Astrocyte (in vitro differentiated cells and primary cell): Measurements from ENCODE around the gene FTO. TPM values are rescaled to one million over a fixed set of nuclear protein-coding genes. Genes with fewer than 3 reads are reported as not detected.

Experiments used
- DNase-seq: peaks from one replicate; pipeline ENCODE4 v3.0.0-alpha.2; 2010; ENCODE audit warnings: low read depth
- FAIRE-seq: peaks from 2 replicates; lab custom pipeline; 2011; peaks lifted over from hg19 to GRCh38; lab: Jason Lieb, UNC
- H2AFZ ChIP-seq: 2 replicates; pipeline ENCODE4 v1.6.0; 2012; ENCODE audit warnings: low read depth, low read length, inconsistent platforms
- H3K27ac ChIP-seq: 2 replicates; pipeline ENCODE4 v1.5.1; 2011; ENCODE audit warnings: low read depth, low read length, inconsistent platforms
- H3K27me3 ChIP-seq: 2 replicates; pipeline ENCODE4 v1.6.0; 2011; ENCODE audit warnings: low read length, inconsistent platforms; ENCODE audit not compliant: insufficient read depth
- H3K36me3 ChIP-seq: 2 replicates; pipeline ENCODE4 v1.5.1; 2011; ENCODE audit warnings: low read length, inconsistent platforms; ENCODE audit not compliant: insufficient read depth
- H3K4me1 ChIP-seq: 2 replicates; pipeline ENCODE4 v1.5.1; 2011; ENCODE audit warnings: low read length, inconsistent platforms; ENCODE audit not compliant: insufficient read depth
- H3K4me2 ChIP-seq: 2 replicates; pipeline ENCODE4 v1.6.0; 2012; ENCODE audit warnings: low read length, inconsistent platforms
- H3K4me3 ChIP-seq: 2 replicates; pipeline ENCODE4 v1.5.1; 2011; ENCODE audit warnings: low read depth, mild to moderate bottlenecking, low read length, inconsistent platforms; ENCODE audit not compliant: insufficient read depth
- H3K79me2 ChIP-seq: 2 replicates; pipeline ENCODE4 v1.6.0; 2012; ENCODE audit warnings: mild to moderate bottlenecking, low read length, inconsistent platforms; ENCODE audit not compliant: insufficient read depth
- H3K9ac ChIP-seq: 2 replicates; pipeline ENCODE4 v1.6.0; 2012; ENCODE audit warnings: mild to moderate bottlenecking, low read length, inconsistent platforms
- H3K9me3 ChIP-seq: 2 replicates; pipeline ENCODE4 v1.5.1; 2012; ENCODE audit warnings: low read depth, mild to moderate bottlenecking, low read length, inconsistent platforms; ENCODE audit not compliant: insufficient read depth
- H4K20me1 ChIP-seq: 2 replicates; pipeline ENCODE4 v1.6.0; 2012; ENCODE audit warnings: low read length, inconsistent platforms; ENCODE audit not compliant: insufficient read depth
- H3K27ac Mint-ChIP-seq: one replicate; pipeline ENCODE4 v1.8.0; 2021; ENCODE audit warnings: mild to moderate bottlenecking, mixed read lengths; ENCODE audit not compliant: unreplicated experiment
- H3K27me3 Mint-ChIP-seq: one replicate; pipeline ENCODE4 v1.8.0; 2021; ENCODE audit warnings: low read depth, mixed read lengths; ENCODE audit not compliant: unreplicated experiment
- H3K36me3 Mint-ChIP-seq: one replicate; pipeline ENCODE4 v1.8.0; 2021; ENCODE audit warnings: low read depth, mixed read lengths; ENCODE audit not compliant: unreplicated experiment
- H3K4me1 Mint-ChIP-seq: one replicate; pipeline ENCODE4 v1.8.0; 2021; ENCODE audit warnings: low read depth, mixed read lengths; ENCODE audit not compliant: unreplicated experiment
- H3K4me3 Mint-ChIP-seq: one replicate; pipeline ENCODE4 v1.8.0; 2021; ENCODE audit warnings: mild to moderate bottlenecking, moderate library complexity, mixed read lengths; ENCODE audit not compliant: unreplicated experiment
- H3K9me3 Mint-ChIP-seq: one replicate; pipeline ENCODE4 v1.8.0; 2021; ENCODE audit warnings: mild to moderate bottlenecking, mixed read lengths; ENCODE audit not compliant: unreplicated experiment
- EZH2 ChIP-seq: IDR thresholded peaks from 2 replicates; pipeline ENCODE4 v1.6.1; 2012; ENCODE audit warnings: mild to moderate bottlenecking, low read length, inconsistent platforms; ENCODE audit not compliant: insufficient read depth
- total RNA-seq: library from RNA; stranded (reverse); gene quantifications from 2 replicates; pipeline ENCODE4 v1.2.1, GENCODE V29; 2021
- TF ChIP-seq, protein P1 (sequence below): IDR thresholded peaks from 2 replicates; pipeline ENCODE4 v1.5.1; 2011; ENCODE audit warnings: low read depth, mild to moderate bottlenecking, inconsistent platforms, low read length, moderate library complexity; ENCODE audit not compliant: insufficient read depth

Gene FTO
- total RNA-seq, 1 donor from 2014 or later, result 73.1 TPM

DNA sequence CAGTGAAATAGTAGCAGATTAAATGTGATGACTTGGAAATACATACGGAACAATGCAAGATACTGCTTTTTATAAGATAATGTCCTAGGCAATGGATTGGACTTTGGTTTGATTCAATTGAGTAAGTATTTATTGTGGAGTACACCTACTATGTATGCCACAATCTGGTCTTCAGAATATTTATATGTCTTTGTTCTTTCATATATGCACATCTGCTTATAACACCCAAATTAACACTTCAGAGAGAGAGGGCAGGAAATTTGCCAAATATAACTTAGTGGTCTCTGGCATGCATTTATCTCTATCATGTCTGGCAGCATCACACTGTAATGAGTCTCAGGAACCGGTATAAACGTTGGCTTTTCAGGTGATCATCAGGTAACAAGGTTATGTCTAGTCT lies 17.2 kb upstream of the FTO start:
- DNase-seq (no peak), FAIRE-seq (no peak)
- H4K20me1 ChIP-seq, result no peaks in the 10 kb centered on the region
- no peaks in the 10 kb centered on the region for H3K79me2 ChIP-seq
- Mint-ChIP-seq H3K9me3 (peaks cover 8% of the 10 kb centered on the region), H3K36me3 (peaks cover 16% of the 10 kb centered on the region), H3K4me3 (no peak overlapping the region), H3K27me3 (no peaks in the 10 kb centered on the region), H3K4me1 (no peaks in the 10 kb centered on the region), H3K27ac (no peak overlapping the region)
- H3K4me3 ChIP-seq, result no peak overlapping the region
- no peaks in the 10 kb centered on the region for H3K9me3 ChIP-seq
- H3K4me2 ChIP-seq, result no peak overlapping the region
- no peak overlapping the region for H3K27ac ChIP-seq
- TF ChIP-seq, protein P1, sequence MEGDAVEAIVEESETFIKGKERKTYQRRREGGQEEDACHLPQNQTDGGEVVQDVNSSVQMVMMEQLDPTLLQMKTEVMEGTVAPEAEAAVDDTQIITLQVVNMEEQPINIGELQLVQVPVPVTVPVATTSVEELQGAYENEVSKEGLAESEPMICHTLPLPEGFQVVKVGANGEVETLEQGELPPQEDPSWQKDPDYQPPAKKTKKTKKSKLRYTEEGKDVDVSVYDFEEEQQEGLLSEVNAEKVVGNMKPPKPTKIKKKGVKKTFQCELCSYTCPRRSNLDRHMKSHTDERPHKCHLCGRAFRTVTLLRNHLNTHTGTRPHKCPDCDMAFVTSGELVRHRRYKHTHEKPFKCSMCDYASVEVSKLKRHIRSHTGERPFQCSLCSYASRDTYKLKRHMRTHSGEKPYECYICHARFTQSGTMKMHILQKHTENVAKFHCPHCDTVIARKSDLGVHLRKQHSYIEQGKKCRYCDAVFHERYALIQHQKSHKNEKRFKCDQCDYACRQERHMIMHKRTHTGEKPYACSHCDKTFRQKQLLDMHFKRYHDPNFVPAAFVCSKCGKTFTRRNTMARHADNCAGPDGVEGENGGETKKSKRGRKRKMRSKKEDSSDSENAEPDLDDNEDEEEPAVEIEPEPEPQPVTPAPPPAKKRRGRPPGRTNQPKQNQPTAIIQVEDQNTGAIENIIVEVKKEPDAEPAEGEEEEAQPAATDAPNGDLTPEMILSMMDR, result no peak
- TF ChIP-seq EZH2, result no peak
- no peak overlapping the region for H2AFZ ChIP-seq
- no peaks in the 10 kb centered on the region for H3K27me3 ChIP-seq
- H3K9ac ChIP-seq, result no peak overlapping the region
- no peaks in the 10 kb centered on the region for H3K4me1 ChIP-seq
- H3K36me3 ChIP-seq, result peaks cover 7% of the 10 kb centered on the region

DNA sequence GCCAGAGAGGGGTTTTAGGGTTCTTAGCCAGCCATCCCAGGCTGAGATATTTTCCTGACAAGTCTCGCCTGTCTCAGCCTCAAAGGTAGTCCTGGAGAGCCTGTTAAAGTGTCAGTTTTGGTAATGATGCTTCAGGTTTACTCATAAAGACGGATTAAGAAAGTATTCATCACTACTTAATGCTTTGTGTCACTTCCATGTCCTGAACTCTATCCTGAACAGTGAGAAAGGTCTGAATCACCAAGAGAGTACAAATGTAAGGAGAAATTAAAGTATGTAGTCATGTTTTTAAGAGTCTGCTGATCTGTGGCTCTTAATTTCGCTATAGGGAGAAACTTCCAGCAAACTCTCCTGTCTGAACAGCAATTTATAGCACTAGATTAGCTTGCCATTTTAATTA lies 14.3 kb upstream of the FTO start:
- Mint-ChIP-seq H3K27ac (no peak overlapping the region), H3K4me3 (no peak overlapping the region), H3K9me3 (peaks cover 8% of the 10 kb centered on the region), H3K27me3 (no peaks in the 10 kb centered on the region), H3K4me1 (peaks cover 1% of the 10 kb centered on the region), H3K36me3 (peaks cover 14% of the 10 kb centered on the region)
- H4K20me1 ChIP-seq, result no peaks in the 10 kb centered on the region
- H3K4me2 ChIP-seq, result no peak overlapping the region
- no peaks in the 10 kb centered on the region for H3K4me1 ChIP-seq
- FAIRE-seq (no peak), DNase-seq (no peak)
- H3K4me3 ChIP-seq, result no peak overlapping the region
- no peak overlapping the region for H3K27ac ChIP-seq
- H3K36me3 ChIP-seq, result peaks cover 9% of the 10 kb centered on the region
- H2AFZ ChIP-seq, result no peak overlapping the region
- H3K9me3 ChIP-seq, result no peaks in the 10 kb centered on the region
- no peak for TF ChIP-seq EZH2
- TF ChIP-seq, protein P1, result no peak
- H3K27me3 ChIP-seq, result no peaks in the 10 kb centered on the region
- H3K9ac ChIP-seq, result no peak overlapping the region
- H3K79me2 ChIP-seq, result no peaks in the 10 kb centered on the region

DNA sequence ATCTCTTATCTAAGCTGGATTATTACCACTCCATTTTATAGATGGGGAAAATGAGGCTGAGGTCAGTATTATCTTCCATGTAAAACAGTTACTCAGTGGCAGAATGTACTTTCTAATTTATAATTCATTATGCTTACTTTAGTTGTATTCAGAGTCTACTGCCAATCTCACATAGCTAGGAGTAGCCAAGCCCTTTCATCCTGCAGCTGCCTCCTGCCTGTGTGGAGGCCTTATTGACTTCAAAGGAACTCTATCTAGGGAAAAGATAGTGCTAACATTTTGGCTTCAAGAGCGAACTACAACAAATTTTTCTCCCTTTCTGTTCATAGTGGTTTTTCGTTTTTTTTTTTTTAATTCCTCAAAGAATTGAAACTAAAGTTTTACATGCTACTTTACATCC lies 13.2 kb upstream of the FTO start:
- FAIRE-seq, result no peak

More for the DNA sequence above, 13.2 kb upstream of the FTO start:
- no peak overlapping the region for H3K27ac Mint-ChIP-seq
- peaks cover 10% of the 10 kb centered on the region for H3K4me1 Mint-ChIP-seq
- H3K4me3 Mint-ChIP-seq, result no peak overlapping the region
- Histone ChIP-seq H3K27ac (no peak overlapping the region), H3K4me2 (no peak overlapping the region), H3K79me2 (no peaks in the 10 kb centered on the region), H3K9me3 (no peaks in the 10 kb centered on the region), H4K20me1 (no peaks in the 10 kb centered on the region), H3K9ac (no peak overlapping the region), H2AFZ (no peak overlapping the region), H3K27me3 (no peaks in the 10 kb centered on the region), H3K4me3 (no peak overlapping the region), H3K36me3 (peaks cover 9% of the 10 kb centered on the region), H3K4me1 (no peaks in the 10 kb centered on the region)
- H3K27me3 Mint-ChIP-seq, result no peaks in the 10 kb centered on the region
- TF ChIP-seq EZH2, result no peak
- H3K9me3 Mint-ChIP-seq, result no peaks in the 10 kb centered on the region
- no peak for DNase-seq
- H3K36me3 Mint-ChIP-seq, result peaks cover 7% of the 10 kb centered on the region
